Eye (tissue), 1 donor: ENCODE measurements around the gene TMEM232.
"Not testable (repeated sequence)": the region's sequence is repeated elsewhere in the genome, so short reads cannot be mapped to it uniquely, and the experiment has no call there.

ENCODE experiments used
- DNase-seq: peaks from one replicate; pipeline ENCODE4 v3.0.0-alpha.2; 2015

TMEM232 gene

GRCh38 chr5:110618941-110619340 lies 107.5 kb downstream of the TMEM232 start:
- DNase-seq: no peak

- DNase-seq: no peak
These were observed 110.5 kb downstream of the TMEM232 start for GRCh38 chr5:110616009-110616408.

- DNase-seq: no peak
These were observed 113.7 kb downstream of the TMEM232 start for GRCh38 chr5:110612794-110613247.

GRCh38 chr5:110611817-110612216 lies 114.7 kb downstream of the TMEM232 start:
- DNase-seq: no peak

- DNase-seq: no peak
These were observed 131.6 kb downstream of the TMEM232 start for GRCh38 chr5:110594866-110595265.

GRCh38 chr5:110590187-110590586 lies 136.3 kb downstream of the TMEM232 start:
- peak; percentile 13 for DNase-seq

GRCh38 chr5:110588286-110588980 lies 138.0 kb downstream of the TMEM232 start:
- DNase-seq: peak; percentile 8

- DNase-seq: no peak
These were observed 145.8 kb downstream of the TMEM232 start for GRCh38 chr5:110580625-110581024.

- DNase-seq: no peak
These were observed 153.7 kb downstream of the TMEM232 start for GRCh38 chr5:110572729-110573128.

GRCh38 chr5:110562191-110562590 lies 164.3 kb downstream of the TMEM232 start:
- DNase-seq: no peak

- DNase-seq: no peak
These were observed 165.0 kb downstream of the TMEM232 start for GRCh38 chr5:110561510-110561909.

GRCh38 chr5:110549301-110549700 lies 177.2 kb downstream of the TMEM232 start:
- no peak for DNase-seq

GRCh38 chr5:110548171-110548570 lies 178.3 kb downstream of the TMEM232 start:
- no peak for DNase-seq

- no peak for DNase-seq
These were observed 179.0 kb downstream of the TMEM232 start for GRCh38 chr5:110547495-110547894.

GRCh38 chr5:110545716-110546115 lies 180.8 kb downstream of the TMEM232 start:
- no peak for DNase-seq

GRCh38 chr5:110544603-110545002 lies 181.9 kb downstream of the TMEM232 start:
- no peak for DNase-seq

- DNase-seq: no peak
These were observed 183.5 kb downstream of the TMEM232 start for GRCh38 chr5:110542949-110543348.

- no peak for DNase-seq
These were observed 190.1 kb downstream of the TMEM232 start for GRCh38 chr5:110536120-110537115.

GRCh38 chr5:110535146-110535545 lies 191.3 kb downstream of the TMEM232 start:
- not testable (repeated sequence) for DNase-seq

- DNase-seq: no peak
These were observed 200.7 kb downstream of the TMEM232 start for GRCh38 chr5:110525762-110526161.

- DNase-seq: peak; percentile 47
These were observed 209.1 kb downstream of the TMEM232 start for GRCh38 chr5:110517396-110517795.

GRCh38 chr5:110514030-110514429 lies 212.4 kb downstream of the TMEM232 start:
- DNase-seq: no peak

GRCh38 chr5:110512266-110512665 lies 214.2 kb downstream of the TMEM232 start:
- DNase-seq: no peak

GRCh38 chr5:110510146-110510545 lies 216.3 kb downstream of the TMEM232 start:
- DNase-seq: no peak
